ENCODE results near the gene ELL.

ELL gene

GRCh38 chr19:18466354-18466753, 55.5 kb downstream of the ELL start:
- DNase-seq = no peak

- no peak for DNase-seq
Observed at GRCh38 chr19:18465964-18466339, 55.9 kb downstream of the ELL start.

- DNase-seq = no peak
Observed at GRCh38 chr19:18465214-18465963, 56.5 kb downstream of the ELL start.

GRCh38 chr19:18464646-18465045, 57.2 kb downstream of the ELL start:
- DNase-seq = no peak

GRCh38 chr19:18461471-18461870, 60.4 kb downstream of the ELL start:
- DNase-seq = no peak

GRCh38 chr19:18460900-18461299, 61.0 kb downstream of the ELL start:
- no peak for DNase-seq

- no peak for DNase-seq
Observed at GRCh38 chr19:18457483-18458331, 64.2 kb downstream of the ELL start.

GRCh38 chr19:18456974-18457373, 64.9 kb downstream of the ELL start:
- DNase-seq = no peak

- no peak for DNase-seq
Observed at GRCh38 chr19:18456279-18456678, 65.6 kb downstream of the ELL start.

GRCh38 chr19:18453269-18454024, 68.4 kb downstream of the ELL start:
- no peak for DNase-seq

- DNase-seq = no peak
Observed at GRCh38 chr19:18452386-18452785, 69.5 kb downstream of the ELL start.

GRCh38 chr19:18450931-18451836, 70.7 kb downstream of the ELL start:
- DNase-seq = peak; percentile 79

- DNase-seq = no peak
Observed at GRCh38 chr19:18450021-18450930, 71.6 kb downstream of the ELL start.

- DNase-seq = no peak
Observed at GRCh38 chr19:18449552-18449951, 72.3 kb downstream of the ELL start.

- no peak for DNase-seq
Observed at GRCh38 chr19:18446811-18447359, 75.0 kb downstream of the ELL start.

- no peak for DNase-seq
Observed at GRCh38 chr19:18446145-18446810, 75.6 kb downstream of the ELL start.

- DNase-seq = no peak
Observed at GRCh38 chr19:18445262-18445948, 76.5 kb downstream of the ELL start.

GRCh38 chr19:18444513-18444912, 77.4 kb downstream of the ELL start:
- DNase-seq = no peak

- DNase-seq = no peak
Observed at GRCh38 chr19:18443831-18444230, 78.0 kb downstream of the ELL start.

GRCh38 chr19:18443406-18443805, 78.5 kb downstream of the ELL start:
- DNase-seq = no peak

All from activated effector memory CD4-positive, alpha-beta T cell treated with Interleukin-2 at 50 U/mL for 16 hours (primary cell).